ENCODE data around the gene IMPDH2. TPM values are rescaled to one million over a fixed set of nuclear protein-coding genes. Genes with fewer than 3 reads are reported as not detected.

IMPDH2 gene
- total and polyA plus RNA-seq, 10 of the 15 experiments (the other 5 are each of a cell fraction or from before 2014, with no cell fraction given): 190 to 424 (median 345) TPM

DNA sequence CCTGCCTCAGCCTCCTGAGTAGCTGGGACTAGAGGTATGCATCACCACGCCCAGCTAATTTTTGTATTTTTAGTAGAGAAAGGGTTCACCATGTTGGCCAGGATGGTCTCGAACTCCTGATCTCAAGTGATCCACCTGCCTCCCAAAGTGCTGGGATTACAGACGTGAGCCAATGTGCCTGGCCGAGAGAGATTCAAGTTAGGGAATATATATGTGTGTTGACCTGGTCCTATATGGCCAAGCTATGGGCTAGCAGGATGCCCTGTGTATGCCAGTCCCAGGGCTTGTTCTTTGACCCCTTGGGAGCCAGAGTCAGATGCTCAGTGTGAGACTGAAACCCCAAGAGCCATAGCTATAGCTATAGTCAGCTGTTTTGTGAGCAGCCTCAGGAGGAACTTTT lies 5.4 kb downstream of the IMPDH2 start (continued):
- TF ChIP-seq, protein P1, sequence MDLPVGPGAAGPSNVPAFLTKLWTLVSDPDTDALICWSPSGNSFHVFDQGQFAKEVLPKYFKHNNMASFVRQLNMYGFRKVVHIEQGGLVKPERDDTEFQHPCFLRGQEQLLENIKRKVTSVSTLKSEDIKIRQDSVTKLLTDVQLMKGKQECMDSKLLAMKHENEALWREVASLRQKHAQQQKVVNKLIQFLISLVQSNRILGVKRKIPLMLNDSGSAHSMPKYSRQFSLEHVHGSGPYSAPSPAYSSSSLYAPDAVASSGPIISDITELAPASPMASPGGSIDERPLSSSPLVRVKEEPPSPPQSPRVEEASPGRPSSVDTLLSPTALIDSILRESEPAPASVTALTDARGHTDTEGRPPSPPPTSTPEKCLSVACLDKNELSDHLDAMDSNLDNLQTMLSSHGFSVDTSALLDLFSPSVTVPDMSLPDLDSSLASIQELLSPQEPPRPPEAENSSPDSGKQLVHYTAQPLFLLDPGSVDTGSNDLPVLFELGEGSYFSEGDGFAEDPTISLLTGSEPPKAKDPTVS (IDR thresholded peaks at IDR 0.05; ENCODE audit: low read depth, low read length): no peak
- TF ChIP-seq MEF2A (IDR thresholded peaks at IDR 0.05; ENCODE audit: insufficient read depth, low read depth, low read length): no peak
- TF ChIP-seq BMI1 (IDR thresholded peaks at IDR 0.05; ENCODE audit: borderline replicate concordance): no peak
- TF ChIP-seq RAD51 (IDR thresholded peaks at IDR 0.05): no peak
- no peak for TF ChIP-seq RUNX3 (IDR thresholded peaks at IDR 0.05; ENCODE audit: low read length)

GRCh38 chr3:49022688-49023171 lies 6.5 kb downstream of the IMPDH2 start:
- SMC1A ChIA-PET (ENCODE audit: uncharacterized antibody, unreplicated experiment): interaction anchor here (1.5 to 6.1 kb wide), 4 partner anchors 16 to 135 kb away, joined by 3 to 31 read pairs (median 4); partner anchors contain the start of genes P4HTM and WDR6
- H2AFZ ChIP-seq (ENCODE audit: control insufficient read depth, low read depth, low read length): peak overlapping the region; percentile 79; the same call in 1 of the 2 replicates
- RAD21 ChIA-PET (ENCODE audit: unreplicated experiment): interaction anchor here (0.9 to 4.1 kb wide), 5 partner anchors 16 to 81 kb away, joined by 3 to 22 read pairs (median 6); partner anchors contain the start of genes QARS1, QRICH1 and WDR6
- DNase-seq (ENCODE audit: low read depth, low spot score) (no peak), FAIRE-seq (no peak), ATAC-seq (no peak)
- TF ChIP-seq NR2C2 (IDR thresholded peaks at IDR 0.05; ENCODE audit: borderline replicate concordance, control insufficient read depth, insufficient read length, low read depth) (no peak), MXI1 (IDR thresholded peaks at IDR 0.05; ENCODE audit: low read depth, low read length) (0 out of 2 replicates have a peak, but pooled peaks have one; percentile 19), NFYB (IDR thresholded peaks at IDR 0.05; ENCODE audit: insufficient read depth, low read depth, low read length) (no peak)
- H3K9ac ChIP-seq (ENCODE audit: control insufficient read depth, insufficient read depth, low read length): peak overlapping the region; percentile 81
- H4K20me1 ChIP-seq (ENCODE audit: control insufficient read depth, insufficient read depth): no peaks in the 10 kb centered on the region
- H3K4me3 ChIP-seq: peak overlapping the region; percentile 95
- peaks cover 19% of the 10 kb centered on the region in 2 experiments for H3K36me3 ChIP-seq (ENCODE audit: control insufficient read depth in 2 of 2, insufficient read depth in 2 of 2, low read length in 1 of 2)
- H3K79me2 ChIP-seq (ENCODE audit: control insufficient read depth, insufficient read depth, low read length): peaks cover 56% of the 10 kb centered on the region
- POLR2A ChIA-PET: interaction anchor here (0.6 to 4.3 kb wide), 8 partner anchors 9 to 104 kb away, joined by 3 to 69 read pairs (median 8); partner anchors contain the start of genes USP19 and WDR6
- BruUV-seq (replicated peaks): no TSS peak
- intact Hi-C loops (cut with micrococcal nuclease; ENCODE audit: unreplicated experiment): loop anchor here (10.0 kb wide), 2 partner anchors 322 to 652 kb away; partner anchors contain the start of genes APEH and USP4
- no peaks in the 10 kb centered on the region for H3K27me3 ChIP-seq (replicated peaks in 1 of 2; ENCODE audit: control insufficient read depth in 2 of 2, insufficient read depth in 2 of 2, low read length in 1 of 2)
- WGBS (ENCODE audit: insufficient coverage, insufficient replicate concordance, low lambda C conversion rate, missing lambda C conversion rate): under 1% methylated on average over 12 of the region's 12 CpGs
- CTCF ChIA-PET: interaction anchor here (0.7 to 5.9 kb wide), 9 partner anchors 9 to 318 kb away, joined by 3 to 83 read pairs (median 13); partner anchors contain the start of genes P4HTM, QRICH1 and WDR6
- in situ Hi-C loops (cut with MboI): no loop called here
- H3K9me3 ChIP-seq (replicated peaks; ENCODE audit: control insufficient read depth, insufficient read depth, low read length): no peaks in the 10 kb centered on the region
- peak overlapping the region; percentile 89 for H3K4me2 ChIP-seq (ENCODE audit: control insufficient read depth, insufficient read depth)
- peaks cover 16% of the 10 kb centered on the region for H3K4me1 ChIP-seq (ENCODE audit: control insufficient read depth, insufficient read depth, low read length)
- peak overlapping the region; percentile 94 for H3K27ac ChIP-seq (ENCODE audit: control insufficient read depth, insufficient read depth)

Data from GM12878 (cell line).